ENCODE measurements around the gene WIPF2.
A peak's percentile ranks its signal among the peaks of the same experiment; 100 is the strongest.

Gene WIPF2

DNA sequence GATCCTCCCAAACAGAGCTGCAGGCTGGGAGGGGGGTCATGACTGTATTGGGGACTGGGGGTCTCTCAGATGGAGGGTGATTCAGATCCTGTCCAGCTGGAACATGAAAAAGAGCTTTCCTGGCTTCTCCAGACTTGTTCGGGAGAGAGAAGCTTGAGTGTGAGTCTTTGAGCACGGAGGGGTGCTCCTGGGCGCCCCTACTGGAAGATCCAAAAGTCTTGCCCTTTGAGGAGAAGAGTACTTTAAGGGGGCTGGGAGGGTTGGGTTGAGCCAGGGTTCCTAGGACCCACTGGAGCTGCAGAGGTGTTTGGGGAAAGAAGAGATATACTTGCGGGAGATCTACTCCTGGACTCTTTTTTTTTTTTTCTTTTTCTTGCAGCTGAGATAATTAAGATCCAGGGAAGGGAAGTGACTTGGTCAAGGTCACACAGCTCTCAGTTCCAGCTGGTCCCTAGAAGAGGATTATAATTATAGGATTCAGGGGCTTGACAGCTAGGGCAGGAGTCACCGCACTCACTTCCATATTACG lies 98.3 kb downstream of the WIPF2 start:
- no peak for DNase-seq

DNA sequence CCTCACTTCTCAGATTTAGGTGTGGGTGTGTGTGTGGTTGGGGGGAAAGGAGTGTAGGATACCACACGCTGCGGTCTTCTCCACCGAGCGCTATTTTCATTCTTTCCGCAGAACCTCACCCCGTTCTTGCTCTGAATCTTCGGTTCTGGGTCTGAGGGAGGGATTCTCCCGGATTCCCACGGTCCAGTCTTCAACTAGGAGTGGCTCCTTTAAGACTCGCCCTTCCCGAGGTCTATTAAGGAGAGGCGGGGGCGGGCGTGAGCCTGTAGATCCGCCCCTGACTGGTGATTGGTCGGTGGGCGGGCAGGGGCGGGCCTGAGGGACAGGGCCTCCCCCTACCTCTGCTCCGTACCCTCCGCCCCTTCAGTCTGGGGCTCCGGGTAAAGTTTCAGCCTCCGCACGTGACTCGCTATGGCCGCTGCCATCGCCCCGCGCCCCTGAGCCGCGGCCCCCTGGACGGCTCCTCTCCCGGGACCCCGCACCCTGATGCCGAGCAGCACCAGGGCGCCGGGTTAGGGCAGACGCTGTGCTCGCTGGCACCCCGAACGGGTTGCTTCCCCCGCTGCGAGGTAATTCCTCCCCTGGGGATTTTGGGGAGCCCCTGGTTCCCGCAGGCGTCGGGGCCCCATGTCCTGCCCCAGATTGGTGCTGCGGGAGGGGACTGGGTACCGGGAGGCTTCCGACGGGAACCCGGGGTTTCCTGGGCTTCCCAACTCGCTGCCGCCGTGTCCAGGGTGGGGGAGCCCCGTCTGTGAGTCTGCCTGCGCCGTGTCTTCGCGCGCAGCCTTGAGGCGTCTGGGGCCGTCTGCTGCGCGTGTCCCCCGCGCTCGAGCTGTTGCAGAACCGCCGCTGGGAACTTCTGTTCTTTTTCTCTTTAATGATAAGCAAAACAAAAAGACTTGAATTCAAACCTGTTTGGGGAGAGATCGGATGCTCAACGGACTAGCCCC lies 99.1 kb downstream of the WIPF2 start:
- DNase-seq, result peak; percentile 92

DNA sequence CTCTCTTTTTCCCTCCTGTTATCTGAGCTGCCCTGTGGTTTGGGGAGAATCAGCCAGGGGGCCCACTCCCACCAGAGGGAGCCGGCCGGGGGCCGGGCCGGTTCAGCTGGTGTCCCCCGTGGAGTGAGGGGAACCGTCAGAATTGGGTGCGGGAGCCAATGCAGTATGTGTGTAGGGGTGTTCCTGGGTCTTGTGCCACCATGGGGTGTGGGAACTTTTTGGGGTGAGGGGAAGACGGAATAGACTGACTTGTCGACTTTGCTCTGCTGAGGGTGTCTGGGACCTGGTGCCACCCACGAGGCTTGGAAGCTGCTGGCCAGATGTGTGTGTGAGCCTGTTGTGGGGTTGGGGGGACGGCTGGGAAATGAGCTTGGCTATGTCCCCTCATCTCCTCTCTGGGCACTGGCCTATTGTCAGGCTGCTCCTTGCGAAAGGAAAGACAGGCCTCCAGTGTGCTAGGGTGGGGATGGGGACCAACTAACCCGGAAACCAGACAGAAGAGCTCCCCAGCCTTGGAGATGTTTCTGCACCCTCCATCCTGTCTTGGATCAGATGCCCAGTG lies 99.8 kb downstream of the WIPF2 start:
- DNase-seq, result no peak

DNA sequence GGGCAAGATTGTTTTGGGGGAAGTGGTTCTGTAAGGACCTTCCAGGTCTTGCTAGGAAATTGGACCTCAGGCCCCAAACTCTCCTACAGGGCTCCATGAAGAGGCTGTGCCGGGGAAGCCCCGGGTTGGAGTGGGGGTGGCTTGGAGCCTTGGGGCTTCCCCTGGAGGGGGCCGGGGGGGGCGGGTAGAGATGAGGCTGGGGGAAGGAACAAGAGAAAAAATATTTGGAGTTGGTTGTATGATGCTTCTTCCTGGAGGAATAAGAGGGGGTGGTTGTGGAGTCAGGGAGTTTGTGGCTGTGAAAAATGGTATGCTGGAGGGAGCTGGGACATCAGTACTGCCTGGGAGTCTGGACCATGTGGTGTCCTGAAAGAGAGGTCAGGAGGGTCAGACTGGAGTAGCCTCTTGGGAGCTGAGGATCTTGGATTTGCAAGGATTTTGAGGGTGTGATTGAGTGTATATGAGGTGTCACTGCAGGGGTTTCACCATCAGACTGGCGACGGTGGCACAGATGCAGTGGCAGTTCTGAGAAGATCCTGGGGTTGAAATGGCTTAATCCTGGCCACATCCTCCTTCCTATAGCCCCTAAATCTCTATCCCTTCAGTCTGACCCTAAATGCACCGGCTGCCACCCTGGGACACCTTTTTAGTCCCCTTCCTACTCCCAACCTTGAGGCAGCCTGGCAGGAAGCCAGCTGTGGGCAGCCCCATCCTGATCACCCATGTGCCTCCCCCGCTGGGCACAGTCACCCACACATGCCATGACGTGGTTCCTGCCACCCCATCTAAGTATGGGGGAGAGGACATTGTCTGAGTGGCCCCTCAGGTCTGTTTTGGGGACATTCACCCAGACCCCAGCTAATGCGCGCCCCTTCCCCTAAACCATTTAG lies 100.8 kb downstream of the WIPF2 start:
- DNase-seq, result peak; percentile 80

DNA sequence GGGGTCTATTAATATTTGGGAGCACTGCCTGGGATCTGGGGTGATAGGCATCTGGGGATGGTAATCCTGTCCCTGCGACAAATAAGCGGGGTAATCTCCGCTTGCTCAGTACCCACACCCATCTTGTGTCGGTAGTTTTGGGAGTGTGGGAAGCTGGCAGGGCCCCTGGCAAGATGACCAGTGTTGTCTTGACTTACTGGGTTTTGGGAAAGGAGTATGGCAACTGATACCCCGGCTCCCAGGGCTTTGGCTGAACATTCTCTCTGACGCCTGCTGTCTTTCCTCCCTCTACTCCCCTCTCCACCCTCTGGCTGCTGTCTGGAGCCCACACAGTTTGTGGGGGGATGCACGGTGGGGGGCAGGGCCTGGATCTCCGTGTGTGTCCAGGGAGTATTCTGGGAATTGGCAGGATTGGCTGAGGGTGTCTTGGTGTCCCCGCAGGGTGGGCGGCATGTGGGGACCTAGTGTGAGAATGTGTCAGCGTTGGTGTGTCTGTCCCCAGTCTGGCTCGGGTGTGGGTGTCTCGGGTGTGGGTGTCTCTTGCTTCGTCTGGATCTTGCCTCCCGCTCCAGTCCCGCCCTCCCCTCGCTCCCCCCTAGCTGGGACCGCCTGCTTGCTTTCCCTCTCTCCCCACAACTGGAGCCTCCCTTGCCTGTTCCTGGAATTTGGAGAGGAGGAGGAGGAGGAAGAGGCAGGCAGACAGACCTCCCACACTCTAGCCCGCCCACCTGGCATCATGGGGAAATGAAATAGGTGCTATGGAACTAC lies 101.8 kb downstream of the WIPF2 start:
- peak; percentile 52 for DNase-seq

DNA sequence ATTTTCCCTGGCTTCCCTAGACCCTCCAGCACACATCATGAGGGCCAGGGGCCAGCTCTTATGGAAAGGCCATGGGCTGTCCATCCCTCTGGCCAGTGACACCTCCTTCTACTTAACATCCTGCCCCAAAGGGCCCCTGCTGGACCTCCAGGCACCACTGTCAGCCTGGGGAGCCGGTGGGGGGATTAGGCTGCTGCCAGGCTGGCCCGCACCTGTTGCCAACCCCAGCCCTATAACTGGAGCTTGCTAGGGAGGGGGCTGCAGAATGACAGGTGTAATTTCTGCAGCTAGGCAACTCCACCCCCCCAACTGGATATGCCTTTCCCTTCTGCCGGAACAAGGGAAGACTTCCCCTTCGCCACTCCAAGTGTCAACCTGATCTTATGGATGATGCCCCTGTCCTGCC lies 102.4 kb downstream of the WIPF2 start:
- no peak for DNase-seq

DNA sequence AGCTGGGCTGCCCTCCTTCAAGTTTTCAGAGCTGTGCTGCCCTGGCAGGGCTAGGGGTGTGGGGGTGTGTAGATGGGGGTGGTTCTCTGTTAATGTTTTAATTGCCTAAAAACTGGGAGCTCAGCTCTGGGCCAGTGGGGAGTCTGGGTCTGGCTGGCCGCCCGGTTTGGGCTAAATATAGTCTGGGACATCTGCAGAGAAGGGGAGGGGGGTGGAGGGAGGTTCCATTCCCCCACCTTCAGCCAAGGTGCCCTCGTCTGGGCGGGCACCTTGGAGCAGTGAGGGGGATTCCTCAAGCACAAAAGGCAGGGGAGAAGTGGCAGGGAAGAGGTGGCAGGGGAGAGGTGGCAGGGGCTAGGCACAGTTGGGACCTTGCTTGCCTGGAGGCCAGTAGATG lies 102.9 kb downstream of the WIPF2 start:
- DNase-seq, result no peak

DNA sequence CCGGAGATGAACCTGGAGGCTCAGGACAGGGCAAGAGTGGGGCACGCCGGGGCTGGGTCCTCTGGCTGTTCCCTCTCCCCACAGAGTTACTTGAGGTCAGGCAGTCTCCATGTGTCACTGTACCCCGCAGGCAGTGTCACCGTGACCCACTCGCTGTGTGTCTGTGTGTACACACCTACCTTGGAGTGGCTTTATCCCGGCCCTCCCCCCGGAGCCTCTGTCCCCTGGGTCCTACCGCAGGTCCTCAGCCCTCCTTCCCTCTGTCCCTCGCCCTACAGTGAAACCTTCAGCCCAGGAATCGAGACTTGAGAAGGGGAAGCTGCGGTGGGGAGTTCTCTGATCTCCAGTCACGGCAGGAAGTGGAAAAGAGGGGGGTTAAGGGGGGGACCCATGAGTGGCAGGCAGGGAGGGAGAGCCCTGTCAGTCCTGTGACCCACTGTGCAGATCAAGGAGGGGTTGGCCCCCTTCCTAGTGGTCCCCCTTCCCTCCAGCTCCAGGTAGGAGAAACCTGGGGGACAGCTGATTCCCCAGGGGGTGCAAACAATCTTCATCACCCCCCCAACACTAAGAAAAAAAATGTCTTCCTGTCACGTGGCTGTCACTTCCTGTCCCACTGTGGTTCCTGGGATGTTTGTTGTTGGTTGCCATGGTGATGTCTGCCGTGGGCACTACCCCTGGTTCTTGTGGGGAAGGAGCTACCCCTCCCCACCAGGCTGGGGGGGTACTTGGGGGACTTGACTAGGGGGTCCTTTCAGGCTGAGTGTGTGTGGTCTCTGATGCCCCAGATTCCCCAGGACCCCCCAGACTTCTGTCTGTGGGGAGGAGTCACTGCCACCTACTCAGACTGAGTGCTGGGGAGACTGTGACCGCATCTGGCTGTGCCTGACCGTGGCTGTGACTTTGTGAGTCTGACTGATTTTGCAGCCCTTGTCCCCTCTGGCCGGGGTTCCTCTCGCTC lies 103.5 kb downstream of the WIPF2 start:
- DNase-seq, result peak; percentile 76

DNA sequence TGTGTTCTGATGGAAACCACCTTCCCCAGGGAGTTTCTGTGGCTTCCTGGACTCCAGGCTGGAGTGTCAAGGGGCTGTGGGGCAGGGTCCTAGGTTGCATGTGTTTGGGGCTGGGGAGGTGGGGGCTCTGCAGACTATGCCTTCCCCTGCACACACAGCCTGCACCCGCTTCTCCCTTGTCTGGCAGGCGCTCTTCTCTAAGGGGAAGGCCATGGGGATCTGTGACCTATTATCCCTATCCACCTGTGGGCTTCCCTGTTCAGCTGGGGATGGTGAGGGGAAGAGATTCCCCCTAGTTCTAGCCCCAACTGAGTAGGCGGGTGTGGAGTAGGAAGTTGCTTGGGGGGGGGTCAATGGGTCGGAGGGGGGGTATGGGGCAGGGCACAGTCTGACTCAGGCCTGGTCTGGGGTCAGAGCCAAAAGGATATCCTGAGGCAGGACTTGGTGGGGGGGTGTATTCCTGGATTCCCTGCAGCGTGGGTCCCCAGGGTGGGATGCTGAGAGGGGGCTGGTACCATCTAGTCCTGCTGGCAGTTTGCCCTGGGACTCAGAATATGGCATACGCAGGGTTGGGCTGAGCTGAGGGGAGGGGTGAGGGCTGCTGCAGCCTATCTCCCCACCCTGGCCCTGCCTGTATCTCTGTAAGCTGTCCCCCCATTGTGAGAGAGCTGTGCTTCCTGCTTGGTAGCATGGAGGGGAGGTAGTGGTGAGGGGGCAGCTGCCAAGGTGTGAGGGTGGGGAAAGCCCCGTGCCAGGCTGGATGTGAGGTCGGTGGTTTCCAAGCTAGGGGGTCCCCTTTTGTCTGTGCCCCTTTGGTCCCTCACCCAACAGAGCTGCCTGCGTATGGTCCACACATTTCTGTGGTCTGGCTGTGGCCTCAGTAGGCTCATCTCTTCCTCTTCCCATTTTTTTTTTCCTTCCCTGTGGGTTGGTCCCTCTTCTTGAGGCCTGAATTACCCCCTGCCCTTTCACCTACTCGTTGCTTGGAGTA lies 104.6 kb downstream of the WIPF2 start:
- peak; percentile 66 for DNase-seq

DNA sequence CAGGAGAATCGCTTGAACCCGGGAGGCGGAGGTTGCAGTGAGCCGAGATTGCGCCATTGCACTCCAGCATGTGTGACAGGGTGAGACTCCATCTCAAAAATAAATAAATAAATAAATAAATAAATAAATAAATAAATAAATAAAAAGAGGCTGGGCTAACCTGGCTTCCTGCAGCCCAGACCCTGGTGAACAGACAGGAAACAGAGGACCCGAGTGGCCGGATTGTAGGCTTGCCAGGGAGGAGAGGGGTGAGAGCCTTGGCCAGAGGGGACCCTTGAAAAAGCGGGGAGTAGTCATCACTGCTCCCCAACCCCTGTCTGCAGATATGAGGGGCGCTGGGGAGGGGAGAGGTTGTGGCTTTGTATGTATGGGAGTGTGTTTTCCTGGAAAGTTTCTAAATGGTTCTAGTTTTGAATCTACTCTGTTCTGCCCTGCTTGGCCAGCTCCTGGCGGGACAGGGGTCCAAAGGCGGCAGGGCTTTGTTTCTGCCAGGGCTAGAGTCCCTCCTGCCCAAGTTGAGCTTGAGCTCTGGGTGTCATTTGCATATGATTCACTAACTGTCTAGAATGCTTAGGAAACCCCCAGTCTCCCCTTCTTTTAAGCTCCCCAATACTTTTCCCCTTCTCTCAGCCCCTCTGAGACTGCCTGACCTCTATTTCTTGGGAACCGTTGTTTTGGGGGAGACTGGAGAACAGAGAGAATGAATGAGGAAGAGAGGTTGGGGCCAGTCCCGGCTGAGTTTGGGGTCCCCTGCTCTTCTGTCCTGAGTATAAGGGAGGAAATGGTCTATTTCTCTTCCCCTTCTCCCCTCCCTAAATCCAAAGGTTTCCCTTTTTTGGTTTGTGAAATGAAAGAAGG lies 106.3 kb downstream of the WIPF2 start:
- DNase-seq, result no peak

DNA sequence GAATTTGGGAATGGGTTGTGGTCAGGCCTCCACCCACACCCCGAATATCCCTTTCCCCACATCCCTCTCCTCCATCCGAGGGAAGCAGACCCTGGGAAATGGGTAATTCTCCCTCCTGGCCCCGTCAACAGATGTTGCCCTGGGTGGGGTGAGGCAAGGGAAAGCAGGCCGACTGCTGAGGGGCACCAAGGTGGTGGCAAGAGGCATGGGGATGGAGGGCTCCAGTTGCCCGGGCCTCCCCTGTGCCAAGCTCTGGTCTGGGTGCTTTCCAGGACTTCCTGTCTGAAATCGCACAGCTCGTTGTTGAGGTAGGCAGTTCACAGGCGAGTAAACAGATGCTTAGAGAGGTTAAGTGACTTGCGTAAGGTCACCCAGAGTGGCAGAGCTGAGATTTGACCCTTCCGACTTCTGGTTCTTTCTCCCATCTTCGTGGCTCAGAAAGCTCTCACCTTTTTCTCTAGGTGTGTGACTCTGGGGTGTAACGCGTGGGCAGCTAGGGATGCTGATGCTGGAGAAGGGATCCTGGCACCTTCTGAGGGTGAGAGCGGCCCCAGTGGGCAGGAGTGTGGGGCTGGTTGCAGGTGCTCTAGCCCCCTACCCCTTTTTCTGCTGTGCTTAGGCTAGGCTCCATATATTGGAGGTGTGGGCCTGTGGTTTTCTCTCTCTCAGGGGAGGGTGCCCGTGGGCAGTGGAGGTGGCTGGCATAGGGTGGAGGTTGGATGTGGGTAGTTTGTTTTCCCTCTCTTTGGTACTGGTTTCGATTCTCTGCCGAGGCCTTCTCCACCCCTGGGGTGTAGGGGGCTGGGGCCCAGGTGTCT lies 107.1 kb downstream of the WIPF2 start:
- DNase-seq, result peak; percentile 52

DNA sequence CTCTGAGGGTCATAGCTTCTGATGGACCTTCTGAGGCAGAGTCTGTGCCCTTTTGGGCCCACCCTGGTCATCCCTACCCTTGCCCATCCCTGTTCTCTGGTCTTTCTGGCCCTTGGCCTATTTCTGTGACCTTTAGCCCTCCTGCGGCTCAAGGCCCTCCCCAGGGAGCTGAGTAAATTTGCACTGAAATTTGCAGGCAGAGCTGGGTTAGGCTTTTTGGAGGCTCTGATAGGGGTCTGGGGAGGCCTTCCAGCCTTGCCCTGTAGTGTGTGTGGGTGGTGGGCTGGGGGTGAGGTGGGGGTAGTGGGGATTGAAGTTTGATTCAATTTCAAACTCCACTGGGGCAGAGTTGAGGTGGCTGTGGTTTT lies 107.7 kb downstream of the WIPF2 start:
- no peak for DNase-seq

DNA sequence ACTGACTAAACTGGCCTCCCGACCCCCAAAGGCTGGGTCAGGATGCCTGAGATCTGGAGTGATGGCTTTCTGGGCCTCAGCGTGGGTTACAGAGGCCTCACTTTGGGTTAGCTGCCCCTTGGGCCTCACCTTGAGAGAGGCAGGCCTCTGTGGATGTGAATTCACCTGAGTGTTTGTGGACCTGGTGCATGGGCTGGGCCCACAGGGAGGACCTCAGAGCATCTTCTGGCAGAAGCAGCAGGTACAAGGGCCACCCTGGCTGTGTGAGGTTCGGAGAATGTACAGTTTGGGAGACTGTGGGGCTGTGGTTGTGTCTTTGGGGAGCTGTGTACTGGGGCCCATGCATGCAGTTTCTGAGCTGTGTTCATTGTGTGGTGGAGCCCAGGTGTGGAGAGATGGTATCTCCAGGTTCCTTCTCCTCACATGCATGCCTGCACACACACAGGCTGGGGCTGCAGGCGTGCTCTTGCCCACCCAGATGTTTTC lies 108.2 kb downstream of the WIPF2 start:
- DNase-seq, result no peak

DNA sequence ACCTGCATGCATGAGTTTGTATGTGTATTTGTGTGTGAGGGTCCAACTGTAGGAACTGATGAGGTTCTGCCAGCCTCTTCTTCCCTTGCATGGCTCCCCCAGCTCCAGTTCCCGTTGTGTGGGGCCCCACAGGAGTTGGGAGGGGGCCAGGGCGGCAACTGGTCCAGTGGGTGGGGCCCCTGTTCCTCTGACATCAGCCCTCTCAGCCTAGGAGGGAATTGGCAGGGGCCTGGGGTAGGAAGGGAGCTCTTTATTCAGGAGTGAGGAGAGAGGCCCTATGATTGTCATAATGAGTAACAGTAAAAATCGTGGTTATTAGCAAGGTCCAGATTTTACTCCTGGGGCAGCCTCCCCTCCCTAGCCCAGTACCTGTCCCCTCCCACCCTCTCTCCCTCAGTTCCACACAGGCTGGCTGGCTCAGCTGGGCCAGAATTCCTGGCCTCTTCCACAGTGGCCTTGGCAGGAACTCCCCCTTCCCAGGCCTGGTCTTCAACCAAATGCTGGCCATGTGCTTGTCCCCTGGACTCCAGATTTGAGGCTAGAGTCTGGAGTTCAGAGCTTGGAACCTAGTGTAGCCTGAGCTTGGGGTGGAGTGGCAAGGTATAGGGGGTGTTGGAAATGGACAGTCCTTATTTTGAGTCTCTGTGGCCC lies 108.8 kb downstream of the WIPF2 start:
- no peak for DNase-seq

DNA sequence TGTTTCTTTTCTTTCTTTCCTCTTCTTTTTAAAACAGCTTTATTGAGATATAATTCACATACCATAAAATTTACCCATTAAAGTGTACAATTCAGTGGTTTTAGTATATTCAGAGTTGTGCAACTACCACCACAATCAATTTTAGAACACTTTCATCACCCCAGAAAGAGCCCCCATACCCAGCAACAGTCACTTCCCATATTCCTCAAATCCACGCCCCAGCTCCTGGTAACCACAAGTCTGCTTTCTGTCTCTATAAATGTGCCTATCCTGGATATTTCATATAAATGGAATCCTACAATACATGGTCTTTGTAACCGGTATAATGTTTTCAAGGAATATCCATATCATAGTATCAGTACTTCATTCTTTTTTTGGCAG lies 109.3 kb downstream of the WIPF2 start:
- DNase-seq, result no peak

DNA sequence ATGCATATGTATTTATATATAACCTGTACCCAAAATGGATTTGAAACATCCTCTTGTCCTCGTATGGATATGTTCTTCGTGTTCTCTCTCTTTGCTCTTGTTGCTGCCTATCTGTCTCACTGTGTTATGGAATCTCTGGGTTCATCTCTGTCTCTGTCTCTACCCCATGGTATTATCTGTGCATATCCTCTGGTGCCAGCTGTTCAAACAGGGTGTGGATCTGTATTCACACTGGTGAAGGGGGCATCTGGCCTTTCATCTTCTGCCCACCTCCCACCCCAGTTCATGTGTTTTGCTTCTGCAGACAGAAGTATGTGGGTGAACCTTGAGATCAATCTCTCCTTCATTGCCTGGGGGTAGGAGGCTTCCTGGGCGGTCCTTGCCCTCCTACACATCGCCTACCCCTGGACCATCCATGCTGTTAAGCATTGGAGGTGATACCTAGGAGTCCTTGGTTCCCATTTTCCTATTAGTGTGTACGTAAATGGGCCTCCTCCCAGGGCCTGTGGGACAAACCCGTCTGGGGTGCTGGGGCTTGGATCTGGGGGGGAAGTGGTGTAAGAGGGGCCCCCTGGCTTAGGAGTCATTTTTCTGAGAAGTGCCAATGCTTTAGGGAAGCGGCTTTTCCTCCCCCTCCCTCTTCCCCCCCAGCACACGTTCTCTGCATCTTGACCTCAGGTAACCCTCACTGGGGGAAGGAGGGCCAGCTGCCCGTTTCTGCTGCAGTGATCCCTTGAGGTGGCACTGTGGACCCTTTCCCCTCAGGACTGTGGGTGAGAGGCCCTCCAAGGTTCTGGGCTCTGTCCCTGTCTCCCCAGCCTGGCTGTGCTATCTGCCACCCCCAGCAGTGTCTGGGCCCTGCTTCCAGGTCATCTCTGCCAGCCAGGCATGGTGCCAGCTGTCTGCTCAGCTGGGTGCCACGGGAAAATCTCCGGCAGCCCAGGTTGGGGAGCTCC lies 111.0 kb downstream of the WIPF2 start:
- no peak for DNase-seq

Data from activated T-cell treated with anti-CD3 and anti-CD28 coated beads for 4 hours (primary cell).